NCI-H2029 treated with DMSO at 0.1 percent for 48 hours (cell line): Measurements from ENCODE around the gene NHLH1.
"Not testable (repeated sequence)": the region's sequence is repeated elsewhere in the genome, so short reads cannot be mapped to it uniquely, and the experiment has no call there.

Experiments used
- DNase-seq: peaks from one replicate; lab custom pipeline; 2025; lab: John Stamatoyannopoulos, UW

The NHLH1 gene

DNA sequence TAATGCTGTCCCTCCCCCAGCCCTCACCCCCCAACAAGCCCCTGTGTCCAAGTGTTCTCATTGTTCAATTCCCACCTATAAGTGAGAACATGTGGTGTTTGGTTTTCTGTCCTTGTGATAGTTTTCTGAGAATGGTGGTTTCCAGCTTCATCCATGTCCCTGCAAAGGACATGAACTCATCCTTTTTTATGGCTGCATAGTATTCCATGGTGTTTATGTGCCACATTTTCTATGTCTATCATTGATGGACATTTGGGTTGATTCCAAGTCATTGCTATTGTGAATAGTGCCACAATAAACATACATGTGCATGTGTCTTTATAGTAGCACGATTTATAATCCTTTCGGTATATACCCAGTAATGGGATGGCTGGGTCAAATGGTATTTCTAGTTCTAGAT, 17.9 kb downstream of the NHLH1 start:
- not testable (repeated sequence) for DNase-seq

DNA sequence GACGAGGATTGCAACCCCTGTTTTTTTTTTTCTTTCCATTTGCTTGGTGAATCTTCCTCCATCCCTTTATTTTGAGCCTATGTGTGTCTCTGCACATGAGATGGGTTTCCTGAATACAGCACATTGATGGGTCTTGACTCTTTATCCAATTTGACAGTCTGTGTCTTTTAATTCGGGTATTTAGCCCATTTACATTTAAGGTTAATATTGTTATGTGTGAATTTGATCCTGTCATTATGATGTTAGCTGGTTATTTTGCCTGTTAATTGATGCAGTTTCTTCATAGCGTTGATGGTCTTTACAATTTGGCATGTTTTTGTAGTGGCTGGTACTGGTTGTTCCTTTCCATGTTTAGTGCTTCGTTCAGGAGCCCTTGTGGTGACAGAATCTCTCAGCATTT, 21.5 kb downstream of the NHLH1 start:
- not testable (repeated sequence) for DNase-seq

DNA sequence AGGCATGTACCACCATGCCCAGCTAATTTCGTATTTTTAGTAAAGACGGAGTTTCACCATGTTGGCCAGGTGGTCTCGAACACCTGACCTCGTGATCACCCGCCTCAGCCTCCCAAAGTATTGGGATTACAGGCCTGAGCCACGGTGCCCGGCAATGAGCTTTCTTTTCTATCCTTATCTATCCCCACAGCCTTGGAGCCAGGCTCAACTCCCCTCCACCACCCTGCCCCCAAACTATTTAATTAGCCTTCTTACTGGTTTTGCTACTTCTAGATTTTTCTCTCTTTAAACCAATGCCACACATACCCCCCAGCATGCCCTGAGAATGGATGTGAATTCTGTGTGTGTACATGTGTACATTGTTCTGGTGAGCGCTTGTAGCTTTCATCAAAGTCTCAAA, 27.8 kb downstream of the NHLH1 start:
- DNase-seq = no peak

DNA sequence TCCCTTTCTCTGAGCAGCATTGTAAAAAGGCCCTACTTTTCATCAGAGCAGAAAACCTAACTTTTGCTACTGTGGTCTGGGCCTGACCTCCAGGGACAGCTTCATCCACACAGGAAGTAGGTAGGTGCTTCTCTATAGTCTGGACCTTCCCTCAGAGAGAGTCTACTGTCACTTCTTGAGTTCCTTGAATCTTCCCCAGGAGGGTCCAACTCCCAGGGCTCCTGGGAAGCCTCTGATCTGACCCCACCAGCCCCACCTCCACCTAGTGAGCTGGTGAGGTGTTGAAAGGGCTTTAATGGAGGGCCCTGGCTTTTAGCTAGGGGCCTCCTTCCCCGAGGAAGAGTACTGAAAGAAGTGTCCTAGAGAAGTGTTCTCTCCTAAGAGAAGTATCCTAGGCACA, 30.8 kb downstream of the NHLH1 start:
- no peak for DNase-seq

DNA sequence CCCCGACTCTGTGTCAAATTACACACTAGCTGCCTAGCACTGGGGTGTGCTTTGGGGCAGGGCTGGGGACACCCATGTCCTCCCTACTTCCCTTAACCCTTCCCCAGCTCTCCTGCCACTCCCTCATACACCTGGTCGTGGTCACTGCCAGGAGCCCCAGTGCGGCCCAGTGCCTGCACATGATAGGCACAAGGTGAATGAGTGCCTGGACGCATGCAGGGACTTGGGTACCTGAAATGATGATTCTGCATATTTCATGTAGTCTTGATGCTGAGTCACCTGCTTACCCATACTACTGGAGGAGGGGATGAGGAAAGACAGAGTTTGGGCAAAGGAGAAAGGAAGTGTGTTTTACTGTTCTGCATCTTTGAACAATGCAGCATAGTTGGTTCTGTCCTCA, 32.0 kb downstream of the NHLH1 start:
- no peak for DNase-seq

DNA sequence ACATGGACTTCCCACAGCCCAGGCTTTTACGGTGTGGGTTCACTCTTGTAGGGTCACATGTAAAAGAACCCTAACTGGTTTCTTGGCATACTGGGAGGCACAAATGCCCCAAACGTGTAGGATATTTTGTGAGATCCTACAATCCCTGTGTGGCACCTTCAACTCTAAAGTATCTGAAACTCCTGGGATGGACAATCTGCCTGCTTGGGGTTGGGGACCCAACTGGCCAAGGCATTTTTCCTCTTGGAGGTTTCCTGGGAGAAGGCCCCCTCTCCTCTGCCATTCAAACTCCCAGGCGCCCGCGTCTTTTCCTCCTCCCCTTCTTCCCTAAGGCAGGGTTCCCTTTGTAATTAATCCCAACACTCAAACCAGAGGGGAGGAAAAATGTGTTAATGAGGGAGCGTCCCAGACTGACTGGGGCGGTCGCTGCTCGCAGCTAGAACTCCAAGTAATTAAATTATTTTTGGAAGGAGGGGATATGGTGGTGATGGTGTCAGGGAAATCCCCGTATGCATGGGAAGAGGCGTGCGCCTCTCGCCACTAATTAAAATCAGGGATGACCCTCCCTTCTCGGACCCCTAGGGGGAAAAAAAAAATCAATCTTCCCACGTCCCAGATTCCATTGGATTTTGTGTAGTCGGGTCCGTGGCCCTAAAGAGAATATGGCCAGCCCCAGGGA, 32.8 kb downstream of the NHLH1 start:
- DNase-seq = no peak

DNA sequence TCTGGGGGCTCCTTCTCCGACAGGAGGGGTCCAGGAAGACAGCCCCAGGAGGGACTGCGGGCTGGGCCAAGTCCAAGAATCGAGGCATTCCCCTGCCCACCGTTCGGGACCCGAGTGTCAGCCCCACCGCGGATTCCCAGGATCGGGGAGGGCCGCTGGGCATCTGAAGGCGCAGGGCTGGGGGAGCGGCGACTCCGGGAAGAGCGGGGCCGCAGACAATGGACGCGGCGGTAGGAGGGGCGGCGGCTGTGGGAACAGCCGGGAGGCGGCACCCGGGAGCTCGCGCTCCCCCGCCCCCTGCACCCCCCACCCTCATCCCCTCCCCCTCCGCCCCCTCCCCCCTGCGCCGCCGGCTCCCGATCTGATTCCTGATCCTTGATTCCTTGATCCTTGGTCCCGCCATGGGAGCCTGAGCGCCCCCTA, 33.4 kb downstream of the NHLH1 start, which contains the start of gene VANGL2:
Gene VANGL2 (plus strand): TSS at position 342 of the 423 bp plus-strand sequence. CDS start 15,274 bp downstream, outside the sequence.
- DNase-seq = no peak

DNA sequence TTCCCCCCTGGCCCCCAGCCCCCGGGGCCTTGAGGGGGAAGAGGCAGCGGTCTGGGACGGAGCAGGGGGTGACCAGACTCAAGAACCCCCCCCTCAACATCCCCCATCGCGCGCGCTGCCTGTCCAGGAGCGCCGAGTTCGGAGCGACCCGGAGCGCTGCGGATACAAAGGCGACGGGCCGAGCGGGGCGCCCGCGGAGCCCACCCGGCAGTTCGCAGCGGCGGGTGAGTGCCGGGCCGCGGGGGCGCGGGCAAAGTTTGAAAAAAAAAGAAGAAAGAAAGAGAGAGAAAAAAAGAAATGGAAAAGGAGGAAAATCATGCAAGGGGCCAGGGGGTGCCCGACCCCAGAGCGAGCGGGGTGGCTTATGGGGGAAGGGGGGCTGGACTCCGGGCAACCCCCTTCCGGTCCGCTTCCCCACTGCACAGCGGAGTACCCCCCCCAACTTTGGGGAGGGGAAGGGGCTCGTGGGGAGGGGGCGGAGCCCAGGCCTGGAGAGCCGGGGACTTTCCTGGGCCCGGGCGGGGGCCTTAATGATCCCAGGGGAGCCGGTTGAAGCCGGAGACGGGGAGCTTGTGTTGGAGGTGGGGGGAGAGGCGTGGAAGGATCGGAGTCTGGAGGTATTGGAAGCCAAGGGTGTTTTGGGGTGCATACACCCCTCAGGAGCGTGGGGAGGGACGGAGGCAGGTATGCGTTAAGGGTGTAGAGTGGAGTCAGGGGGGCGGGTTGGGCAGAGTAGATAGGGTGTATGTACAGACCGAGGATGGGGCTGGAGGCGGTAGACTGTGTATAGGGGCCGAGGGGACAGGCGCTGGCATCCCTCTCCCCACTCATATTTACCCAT, 34.0 kb downstream of the NHLH1 start:
- DNase-seq = no peak

DNA sequence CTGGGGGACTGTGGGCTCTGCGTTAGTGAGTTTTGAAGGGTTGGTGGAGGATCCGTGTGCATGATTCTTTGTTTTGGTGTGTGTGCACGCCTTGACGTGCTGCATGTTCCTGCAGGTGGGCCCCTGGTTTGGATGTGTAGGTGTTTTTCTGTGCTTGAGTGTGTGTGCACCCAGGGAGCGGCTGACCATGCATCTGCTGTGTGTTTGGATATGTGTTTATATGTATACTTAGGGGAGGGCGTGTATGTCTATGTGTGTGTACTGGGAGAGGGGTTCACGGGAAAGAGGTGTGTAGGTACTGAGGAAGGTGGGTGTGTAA, 34.6 kb downstream of the NHLH1 start:
- no peak for DNase-seq

DNA sequence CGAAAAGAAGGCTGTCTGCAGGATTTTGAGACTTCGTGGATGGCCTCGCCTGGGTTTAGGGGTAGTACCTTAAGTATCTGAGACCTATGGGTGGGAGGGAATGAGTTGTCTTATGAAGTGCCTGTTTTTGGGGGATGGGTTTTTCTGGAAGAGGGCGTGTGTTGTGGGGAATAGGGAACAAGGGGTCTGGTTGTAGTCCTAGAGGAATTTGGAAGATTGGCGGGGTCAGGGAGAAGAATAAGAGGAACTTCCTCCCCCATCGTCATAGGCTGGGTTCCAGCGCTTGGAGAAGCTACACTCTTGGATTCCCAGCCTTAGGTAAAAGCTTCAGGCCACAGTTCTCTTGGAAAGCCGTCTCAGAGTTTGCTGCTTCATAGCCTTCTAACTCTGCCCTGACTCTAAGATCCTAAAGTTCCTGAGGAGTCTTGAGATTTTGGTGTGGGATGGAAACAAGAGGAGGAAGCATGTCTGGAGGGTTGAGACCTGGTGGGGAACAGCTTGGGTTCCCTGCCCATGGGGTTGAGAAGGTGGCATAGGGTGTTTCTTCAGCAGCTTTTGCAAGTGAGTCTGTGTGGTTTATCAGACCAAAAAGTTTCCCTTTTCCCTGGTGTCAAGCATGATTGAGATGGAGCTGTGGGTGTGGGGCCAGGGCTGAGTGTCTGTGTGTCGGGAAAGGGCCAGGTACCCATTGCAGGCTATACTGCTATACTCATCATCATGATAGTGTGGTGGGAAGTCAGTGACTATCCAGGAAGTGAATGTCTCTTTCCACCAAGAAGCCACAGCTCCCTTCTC, 35.3 kb downstream of the NHLH1 start:
- no peak for DNase-seq

DNA sequence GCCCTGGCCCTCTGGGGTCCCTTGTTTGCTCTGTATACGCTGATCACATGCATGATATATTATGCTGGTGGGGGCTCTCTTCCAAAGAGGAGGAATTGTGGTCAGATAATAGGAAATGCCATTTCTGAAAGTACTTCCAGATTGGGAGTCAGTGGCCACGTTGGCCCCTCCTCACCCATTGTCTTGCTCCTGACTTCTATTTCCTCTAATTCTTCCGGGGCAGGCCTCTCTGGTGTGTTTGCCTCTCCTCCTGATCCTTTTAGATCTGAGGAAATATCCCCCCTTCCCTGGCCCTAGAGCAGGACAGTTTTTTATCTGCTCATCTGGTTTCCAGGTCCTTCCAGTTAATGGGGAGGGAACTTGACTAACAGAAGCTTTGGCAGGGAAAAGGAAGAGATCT, 36.4 kb downstream of the NHLH1 start:
- no peak for DNase-seq

DNA sequence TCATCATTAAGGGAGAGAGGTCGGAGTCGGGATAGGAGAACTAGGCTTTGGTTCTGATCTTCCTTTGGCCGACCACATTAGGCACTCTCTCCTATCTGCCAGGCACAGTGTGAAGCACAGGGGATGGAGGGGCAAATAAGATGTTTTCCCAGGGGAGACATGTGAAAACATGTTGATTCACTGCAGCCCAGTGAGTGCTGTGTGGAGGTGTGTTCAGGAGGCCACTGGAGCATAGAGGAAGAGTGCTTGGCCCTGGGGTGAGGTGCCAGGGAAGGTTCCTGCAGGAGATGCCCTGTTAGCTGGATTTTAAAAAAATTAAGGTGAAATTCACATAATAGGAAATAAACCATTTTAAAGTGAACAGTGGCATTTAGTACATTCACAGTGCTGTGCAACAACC, 37.2 kb downstream of the NHLH1 start:
- no peak for DNase-seq

DNA sequence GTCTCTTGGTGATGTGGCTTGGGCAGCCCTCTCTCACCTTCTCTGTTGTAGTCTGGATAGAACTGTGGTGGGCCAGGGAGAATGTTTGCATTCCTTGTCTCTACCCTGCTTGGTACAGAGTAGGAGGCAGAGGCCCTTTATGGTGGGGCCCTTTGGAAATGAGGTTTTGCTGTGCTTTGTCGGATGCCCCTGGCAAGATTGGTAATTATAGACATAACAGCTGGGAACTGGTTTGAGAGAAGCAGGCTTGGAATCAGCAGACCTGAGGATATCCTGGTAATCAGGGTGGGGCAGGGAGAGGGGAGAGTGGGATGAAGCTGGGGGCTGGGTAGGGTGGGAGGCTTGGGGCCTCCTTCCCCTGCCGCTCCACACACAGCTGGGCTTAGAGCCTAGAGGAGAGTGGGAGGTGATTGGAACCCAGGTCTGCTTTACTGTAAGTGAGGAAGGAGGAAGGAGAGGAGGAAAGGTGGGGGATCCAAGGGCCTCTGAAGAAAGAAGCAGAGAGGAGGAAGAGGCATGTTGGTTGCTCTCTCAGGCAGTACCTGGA, 38.5 kb downstream of the NHLH1 start:
- DNase-seq = no peak

DNA sequence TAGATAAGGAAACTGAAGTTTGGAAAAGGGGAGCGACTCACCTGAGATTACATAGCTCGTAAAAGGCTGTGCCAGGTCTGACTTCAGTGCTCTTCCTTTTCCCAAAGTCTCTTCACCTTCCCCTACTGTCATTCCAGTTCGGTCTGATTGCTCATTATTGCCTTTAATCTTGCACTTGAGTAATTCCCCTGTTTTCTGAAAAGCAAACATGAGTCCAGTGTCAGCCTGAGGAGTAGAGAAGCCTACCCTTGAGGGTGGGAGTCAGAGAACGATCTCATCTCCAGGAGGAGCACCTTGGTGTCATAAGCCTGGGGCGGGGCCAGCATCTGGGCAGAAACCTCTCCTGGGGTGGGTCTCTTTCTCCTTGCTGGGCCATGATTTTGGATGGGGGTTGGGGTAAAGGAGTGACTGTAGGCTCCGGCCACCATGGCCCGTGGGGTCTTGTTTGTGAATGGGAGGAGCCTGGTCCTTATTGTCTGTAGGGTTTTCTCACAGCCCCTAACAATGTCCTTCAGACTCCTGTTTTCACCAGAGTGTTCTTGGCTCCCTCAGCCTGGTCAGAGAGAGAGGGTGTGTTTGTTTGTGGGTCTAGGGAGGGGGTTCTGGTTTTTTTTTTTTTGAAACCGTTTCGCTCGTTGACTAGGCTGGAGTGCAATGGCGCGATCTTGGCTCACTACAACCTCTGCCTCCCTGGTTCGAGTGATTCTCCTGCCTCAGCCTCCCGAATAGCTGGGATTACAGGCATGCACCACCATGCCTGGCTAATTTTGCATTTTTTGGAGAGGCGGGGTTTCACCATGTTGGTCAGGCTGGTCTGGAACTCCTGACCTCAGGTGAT, 39.5 kb downstream of the NHLH1 start:
- DNase-seq = no peak

DNA sequence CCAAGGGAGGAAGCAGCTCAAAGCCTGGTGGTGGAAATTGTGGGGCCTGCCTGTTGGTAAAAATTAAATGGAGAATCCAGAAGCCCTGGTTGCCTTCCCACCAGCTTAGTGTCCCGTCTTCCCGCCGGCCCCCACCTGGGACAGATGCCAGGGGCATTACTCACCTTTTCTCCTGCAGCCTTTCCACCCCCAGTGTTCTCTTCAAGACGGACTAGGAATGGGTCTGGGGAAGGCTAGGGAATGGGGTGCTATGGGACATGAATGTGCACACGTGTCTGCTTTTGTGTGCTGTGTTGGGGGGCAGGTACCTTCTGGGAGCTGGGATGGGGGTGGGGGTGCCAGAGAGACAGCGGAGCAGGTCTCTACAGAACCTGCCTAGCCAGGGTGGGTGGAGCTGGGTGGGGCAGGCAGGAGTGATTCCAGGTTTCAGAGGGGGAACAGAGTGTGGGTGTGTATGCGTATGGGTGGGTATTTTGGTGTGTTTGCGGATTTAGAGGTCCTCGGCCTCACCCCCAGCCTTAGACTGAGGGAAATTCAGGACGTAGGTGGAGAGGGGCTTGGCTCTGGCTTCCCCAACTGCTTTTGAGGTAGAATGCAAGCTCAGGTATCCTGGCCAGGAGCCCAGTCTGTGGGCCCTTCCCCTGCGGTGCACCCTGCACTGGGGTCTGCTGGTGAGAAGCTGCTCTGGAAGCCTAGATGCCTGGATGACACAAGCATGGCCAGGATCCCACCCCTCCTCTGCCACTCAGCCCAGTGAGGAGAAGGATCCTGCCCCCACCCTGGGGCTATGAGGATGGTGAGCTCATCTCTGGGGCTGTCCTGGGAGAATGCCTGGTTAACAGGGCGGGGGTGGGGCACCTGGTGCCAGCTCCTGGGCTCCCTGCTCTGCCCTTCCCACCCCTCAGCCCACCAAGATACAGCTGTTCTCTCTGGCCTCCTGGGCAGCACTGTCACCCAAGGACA, 41.2 kb downstream of the NHLH1 start:
- DNase-seq = no peak

DNA sequence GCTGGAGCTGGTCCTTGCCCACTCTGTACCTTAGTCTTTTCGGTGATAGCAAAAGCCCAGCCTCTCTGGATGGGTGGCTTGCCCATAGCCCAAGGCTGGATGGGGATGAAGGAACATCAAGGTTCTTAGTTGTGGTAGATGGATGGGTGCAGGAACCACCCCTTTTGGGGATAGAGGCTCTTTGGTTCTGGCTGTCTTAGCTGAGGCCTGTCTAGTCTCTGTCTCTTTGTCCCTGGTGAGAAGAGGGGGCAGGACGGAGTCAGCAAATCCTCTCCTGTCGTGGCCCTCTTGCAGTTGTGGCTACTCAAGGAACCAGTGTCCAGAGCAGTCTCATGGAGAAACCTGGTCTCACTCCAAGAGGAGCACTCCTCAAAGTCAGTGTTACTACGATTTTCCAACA, 42.0 kb downstream of the NHLH1 start:
- DNase-seq = no peak

DNA sequence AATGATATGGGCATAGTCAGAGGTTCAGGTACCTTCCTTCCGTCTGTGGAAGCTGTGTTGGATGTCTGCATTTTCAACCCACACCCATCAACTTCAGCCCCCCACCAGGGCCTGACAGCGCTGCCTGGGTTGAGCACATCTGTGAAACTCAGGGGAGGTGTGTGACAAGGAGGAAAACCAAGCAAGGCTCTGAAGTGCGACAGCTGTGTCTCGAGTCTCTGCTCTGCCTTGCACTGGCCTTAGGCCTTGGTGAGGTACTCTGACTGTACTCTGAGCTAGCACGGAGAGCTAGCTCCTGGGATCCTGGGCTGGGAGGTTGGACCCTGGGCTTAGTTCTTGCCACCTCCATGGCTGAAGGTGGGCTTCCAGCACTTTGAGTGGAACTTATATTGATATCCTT, 42.6 kb downstream of the NHLH1 start:
- DNase-seq = no peak

DNA sequence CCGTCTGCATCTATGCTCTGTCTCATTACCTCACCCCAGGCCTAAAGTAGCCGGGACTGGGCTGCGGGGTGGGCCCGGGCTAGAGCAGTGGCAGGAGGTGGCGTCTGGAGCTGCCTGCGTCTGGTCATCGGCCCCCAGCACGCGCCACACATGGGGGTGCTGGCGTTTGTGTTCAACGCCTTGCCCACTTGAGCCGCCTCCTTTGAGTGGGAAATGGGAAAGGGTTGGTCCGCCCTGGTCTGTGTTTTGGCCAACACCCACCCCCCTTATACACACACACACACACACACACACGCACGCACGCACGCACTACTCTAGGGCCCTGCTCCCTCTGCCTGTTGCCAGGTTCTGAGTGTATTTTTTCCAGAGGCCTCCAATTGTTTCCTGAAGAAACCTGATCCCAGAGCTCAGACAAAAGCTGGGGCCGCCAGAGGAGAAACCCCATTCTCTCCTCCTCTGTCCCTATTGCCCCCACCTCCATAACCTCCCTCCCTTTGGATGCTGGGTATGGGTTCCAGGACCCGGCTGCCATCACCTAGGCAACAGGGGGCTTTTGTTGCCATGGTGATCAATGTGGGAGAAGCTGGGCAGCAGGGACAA, 43.6 kb downstream of the NHLH1 start:
- peak; percentile 54 for DNase-seq

DNA sequence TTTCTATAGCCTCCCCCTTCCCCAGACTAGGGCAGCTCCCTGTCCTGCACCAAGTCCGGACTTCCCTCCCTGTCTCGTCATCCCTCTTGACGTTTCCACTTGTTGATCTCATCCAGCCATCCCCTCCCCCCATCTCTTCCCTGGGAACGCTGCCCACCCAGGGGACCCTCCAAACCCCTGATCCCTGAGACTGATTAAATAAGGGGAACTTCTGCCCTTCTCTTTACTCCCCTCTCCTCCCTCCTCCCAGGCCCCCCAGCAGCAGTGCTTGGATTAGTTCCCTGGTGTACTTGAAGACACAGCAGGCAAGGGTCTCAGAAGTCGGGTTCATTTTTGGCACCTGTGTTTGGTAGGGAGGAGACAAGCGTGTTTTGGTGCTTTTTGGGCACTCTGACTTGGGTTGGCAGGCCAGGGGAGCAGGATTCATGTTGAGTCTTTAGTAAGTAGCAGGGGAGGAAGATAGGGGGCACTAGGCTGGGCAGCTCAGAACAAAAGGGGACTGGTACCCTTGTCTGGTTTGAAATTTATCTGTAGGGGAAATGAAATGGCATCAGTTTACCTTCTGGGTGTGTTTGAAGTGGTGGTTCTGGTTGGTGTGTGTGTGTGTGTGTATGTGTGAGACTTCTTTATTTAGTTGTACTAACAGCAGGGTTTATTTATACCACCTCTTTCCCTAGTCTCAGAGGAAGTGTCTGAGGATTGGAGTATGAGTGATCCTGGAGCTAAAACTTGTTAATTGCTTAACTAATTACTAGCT, 44.6 kb downstream of the NHLH1 start:
- DNase-seq = no peak
